OCI-LY1 (cell line): ENCODE measurements around the gene CCAR1.

ENCODE experiments used
- EZH2 ChIP-seq: fragments of 200-600 bp; sonication (generic), shearing (Covaris generic); IDR thresholded peaks from 2 replicates; pipeline ENCODE4 v1.8.0; 2017; ENCODE audit warnings: borderline replicate concordance, mixed run types, mild to moderate bottlenecking, antibody characterized with exemption, low read length, moderate library complexity, mixed read lengths
- TF ChIP-seq, protein P1 (sequence below): fragments of 200-600 bp; sonication (generic), shearing (Covaris generic); IDR thresholded peaks from 2 replicates; pipeline ENCODE4 v1.5.1; 2017; ENCODE audit warnings: mild to moderate bottlenecking, antibody characterized with exemption, low read length, moderate library complexity, mixed read lengths

DNA sequence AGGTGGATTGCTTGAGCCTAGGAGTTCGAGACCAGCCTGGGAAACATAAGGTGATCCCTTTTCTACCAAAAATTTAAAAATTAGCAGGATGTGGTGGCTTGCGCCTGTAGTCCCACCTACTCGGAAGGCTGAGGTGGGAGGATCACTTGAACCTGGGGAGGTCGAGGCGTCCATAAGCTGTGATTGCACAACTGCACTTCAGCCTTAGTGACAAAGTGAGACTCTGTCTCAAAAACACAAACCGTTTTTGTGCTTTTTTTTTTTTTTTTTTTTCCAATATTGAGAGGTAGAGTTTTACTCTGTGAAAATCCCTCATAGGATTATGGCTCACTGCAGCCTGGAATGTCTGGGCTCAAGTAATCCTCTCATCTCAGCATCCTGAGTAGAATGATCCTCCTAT is 14.1 kb downstream of the CCAR1 start:
- TF ChIP-seq, protein P1, sequence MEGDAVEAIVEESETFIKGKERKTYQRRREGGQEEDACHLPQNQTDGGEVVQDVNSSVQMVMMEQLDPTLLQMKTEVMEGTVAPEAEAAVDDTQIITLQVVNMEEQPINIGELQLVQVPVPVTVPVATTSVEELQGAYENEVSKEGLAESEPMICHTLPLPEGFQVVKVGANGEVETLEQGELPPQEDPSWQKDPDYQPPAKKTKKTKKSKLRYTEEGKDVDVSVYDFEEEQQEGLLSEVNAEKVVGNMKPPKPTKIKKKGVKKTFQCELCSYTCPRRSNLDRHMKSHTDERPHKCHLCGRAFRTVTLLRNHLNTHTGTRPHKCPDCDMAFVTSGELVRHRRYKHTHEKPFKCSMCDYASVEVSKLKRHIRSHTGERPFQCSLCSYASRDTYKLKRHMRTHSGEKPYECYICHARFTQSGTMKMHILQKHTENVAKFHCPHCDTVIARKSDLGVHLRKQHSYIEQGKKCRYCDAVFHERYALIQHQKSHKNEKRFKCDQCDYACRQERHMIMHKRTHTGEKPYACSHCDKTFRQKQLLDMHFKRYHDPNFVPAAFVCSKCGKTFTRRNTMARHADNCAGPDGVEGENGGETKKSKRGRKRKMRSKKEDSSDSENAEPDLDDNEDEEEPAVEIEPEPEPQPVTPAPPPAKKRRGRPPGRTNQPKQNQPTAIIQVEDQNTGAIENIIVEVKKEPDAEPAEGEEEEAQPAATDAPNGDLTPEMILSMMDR, result no peak
- no peak for TF ChIP-seq EZH2
